Upper lobe of left lung (tissue), 4 donors: Measurements from ENCODE around the gene NELFB.

ENCODE experiments used
- POLR2AphosphoS5 ChIP-seq, 2 donors: sonication (generic); formaldehyde crosslinking; IDR thresholded peaks; one replicate each; pipeline ENCODE4 v1.5.1; 2017; ENCODE audit warnings: antibody characterized with exemption in 2 of 2
- TF ChIP-seq, protein P1 (sequence below), 6 experiments: fragments of 450-650 bp in 4 of 6; fragments of 200-600 bp in 2 of 6; sonication (generic) in 2 of 6; IDR thresholded peaks; one replicate each; pipeline ENCODE4 v1.5.1; 2016 to 2019; ENCODE audit warnings: antibody characterized with exemption in 6 of 6

GRCh38 chr9:137236936-137237421 lies 18.1 kb upstream of the NELFB start:
- TF ChIP-seq, protein P1, sequence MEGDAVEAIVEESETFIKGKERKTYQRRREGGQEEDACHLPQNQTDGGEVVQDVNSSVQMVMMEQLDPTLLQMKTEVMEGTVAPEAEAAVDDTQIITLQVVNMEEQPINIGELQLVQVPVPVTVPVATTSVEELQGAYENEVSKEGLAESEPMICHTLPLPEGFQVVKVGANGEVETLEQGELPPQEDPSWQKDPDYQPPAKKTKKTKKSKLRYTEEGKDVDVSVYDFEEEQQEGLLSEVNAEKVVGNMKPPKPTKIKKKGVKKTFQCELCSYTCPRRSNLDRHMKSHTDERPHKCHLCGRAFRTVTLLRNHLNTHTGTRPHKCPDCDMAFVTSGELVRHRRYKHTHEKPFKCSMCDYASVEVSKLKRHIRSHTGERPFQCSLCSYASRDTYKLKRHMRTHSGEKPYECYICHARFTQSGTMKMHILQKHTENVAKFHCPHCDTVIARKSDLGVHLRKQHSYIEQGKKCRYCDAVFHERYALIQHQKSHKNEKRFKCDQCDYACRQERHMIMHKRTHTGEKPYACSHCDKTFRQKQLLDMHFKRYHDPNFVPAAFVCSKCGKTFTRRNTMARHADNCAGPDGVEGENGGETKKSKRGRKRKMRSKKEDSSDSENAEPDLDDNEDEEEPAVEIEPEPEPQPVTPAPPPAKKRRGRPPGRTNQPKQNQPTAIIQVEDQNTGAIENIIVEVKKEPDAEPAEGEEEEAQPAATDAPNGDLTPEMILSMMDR (IDR thresholded peaks at IDR 0.05) = no peak
- TF ChIP-seq POLR2AphosphoS5 (IDR thresholded peaks at IDR 0.05) = no peak
